Prostate gland (tissue), 2 donors: ENCODE results near the gene TRIP13. TPM values are rescaled to one million over a fixed set of nuclear protein-coding genes. Genes with fewer than 3 reads are reported as not detected.

Experiments used
- DNase-seq: peaks from one replicate; pipeline ENCODE4 v3.0.0-alpha.2; 2019; ENCODE audit warnings: low spot score
- H3K27ac ChIP-seq, 2 donors: fragments of 200-600 bp; sonication (generic); 2 replicates each; pipeline ENCODE4 v1.5.1; 2017 to 2019
- H3K27me3 ChIP-seq: fragments of 200-600 bp; sonication (generic); replicated peaks from 2 replicates; pipeline ENCODE4 v1.5.1; 2019; ENCODE audit not compliant: insufficient read depth
- H3K36me3 ChIP-seq, 2 donors: fragments of 200-600 bp; sonication (generic); 1 replicate in 1 of 2; 2 replicates in 1 of 2; pipeline versions ENCODE4 v1.5.1 to v1.8.1; 2017 to 2019
- H3K4me1 ChIP-seq: fragments of 200-600 bp; sonication (generic); replicated peaks from 2 replicates; pipeline ENCODE4 v1.5.1; 2019
- H3K4me3 ChIP-seq, 2 donors: fragments of 200-600 bp; sonication (generic); 2 replicates each; pipeline ENCODE4 v1.5.1; 2017 to 2019
- H3K9me3 ChIP-seq: fragments of 200-600 bp; sonication (generic); 2 replicates; pipeline ENCODE4 v1.5.1; 2017
- POLR2A ChIP-seq: fragments of 450-650 bp; IDR thresholded peaks from one replicate; pipeline ENCODE4 v1.6.1; 2016; ENCODE audit warnings: antibody characterized with exemption, mild to moderate bottlenecking
- POLR2AphosphoS5 ChIP-seq: sonication (generic); formaldehyde crosslinking; IDR thresholded peaks from one replicate; pipeline ENCODE4 v1.6.1; 2017; ENCODE audit warnings: antibody characterized with exemption
- WGBS: methylation state at CpG from one replicate; pipeline ENCODE4 v1.1.5; 2018; 5-methylcytosine and 5-hydroxymethylcytosine counted together
- intact Hi-C: fragments of 100-400 bp; cut with DNase I; formaldehyde crosslinking; loops from one replicate; pipeline ENCODE4 v1.14.2; 2022
- total RNA-seq, 2 donors: library from RNA; depleted of rRNA; stranded (reverse); fragments of >200 nt; gene quantifications; one replicate each; pipeline ENCODE4 v1.1.0, GENCODE V29; 2016
- TF ChIP-seq, protein P1 (sequence below), 4 experiments: fragments of 200-600 bp in 2 of 4; fragments of 450-650 bp in 2 of 4; sonication (generic) in 2 of 4; IDR thresholded peaks; 1 replicate in 3 of 4; 2 replicates in 1 of 4; pipeline ENCODE4 v1.5.1; 2016 to 2019; ENCODE audit warnings: antibody characterized with exemption in 4 of 4, mild to moderate bottlenecking in 2 of 4, moderate library complexity in 2 of 4

Gene TRIP13
- total RNA-seq, 2 donors from 2014 or later: 1.8 to 11.9 TPM

DNA sequence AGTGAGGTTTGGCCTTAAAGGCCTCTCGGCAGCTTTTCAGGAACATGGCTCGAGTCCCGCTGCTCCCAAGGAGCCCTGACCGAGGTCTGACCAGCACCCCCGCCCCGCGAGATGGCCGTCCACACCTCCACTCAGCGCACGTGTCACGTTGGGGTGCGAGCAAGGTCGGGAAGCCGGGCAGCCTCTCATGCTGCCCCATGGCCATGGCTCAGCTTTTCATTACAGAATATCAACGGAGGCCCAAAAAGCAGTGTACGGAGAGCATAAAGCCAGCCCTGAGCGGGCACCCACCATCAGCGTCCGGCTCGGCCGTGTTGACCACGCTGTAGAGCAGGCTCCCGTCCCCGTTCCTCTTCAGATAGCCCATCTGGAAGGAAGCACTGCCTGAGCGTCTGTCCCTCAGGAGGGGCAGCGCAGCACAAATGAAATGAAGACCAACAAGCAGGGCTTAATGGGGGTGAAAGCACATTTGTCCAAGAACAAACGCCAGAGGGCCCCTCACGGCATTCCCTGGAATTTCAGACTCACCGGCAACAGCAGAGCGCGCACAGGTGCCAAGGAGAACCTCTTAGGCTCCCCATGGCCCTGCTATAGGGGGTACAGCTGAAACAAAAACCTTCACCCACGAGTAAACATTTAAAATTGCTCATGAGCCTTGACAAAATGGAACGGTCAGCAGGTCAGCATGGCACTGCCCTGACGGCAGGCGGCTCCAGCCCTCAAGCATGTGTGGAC, 11.7 kb upstream of the TRIP13 start:
- no peak overlapping the region for H3K27ac ChIP-seq
- 93% methylated on average over 35 of the region's 35 CpGs for WGBS

DNA sequence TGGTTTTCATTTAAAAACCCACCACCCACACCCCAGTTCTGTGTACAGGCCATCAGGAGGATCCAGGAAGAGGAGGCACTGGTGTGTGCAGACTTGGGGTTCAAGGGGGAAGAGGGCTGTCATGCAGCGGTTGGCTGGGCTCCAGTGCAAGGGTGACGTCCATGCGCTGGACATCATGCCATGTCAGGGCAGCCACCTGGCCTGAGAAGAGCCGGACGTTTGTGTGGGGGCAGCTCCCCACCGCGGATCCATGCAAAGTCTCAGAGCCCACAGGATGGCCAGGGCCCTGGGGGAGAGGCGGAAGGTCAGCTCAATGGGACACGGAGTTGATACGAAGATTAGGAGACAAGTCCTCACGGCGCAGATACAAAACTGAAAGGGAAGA, 11.1 kb upstream of the TRIP13 start:
- no peak overlapping the region for H3K4me3 ChIP-seq
- no peaks in the 10 kb centered on the region for H3K27me3 ChIP-seq
- no peak for DNase-seq
- H3K36me3 ChIP-seq: peaks cover 18 to 37% of the 10 kb centered on the region in 2 donors
- TF ChIP-seq, protein P1, sequence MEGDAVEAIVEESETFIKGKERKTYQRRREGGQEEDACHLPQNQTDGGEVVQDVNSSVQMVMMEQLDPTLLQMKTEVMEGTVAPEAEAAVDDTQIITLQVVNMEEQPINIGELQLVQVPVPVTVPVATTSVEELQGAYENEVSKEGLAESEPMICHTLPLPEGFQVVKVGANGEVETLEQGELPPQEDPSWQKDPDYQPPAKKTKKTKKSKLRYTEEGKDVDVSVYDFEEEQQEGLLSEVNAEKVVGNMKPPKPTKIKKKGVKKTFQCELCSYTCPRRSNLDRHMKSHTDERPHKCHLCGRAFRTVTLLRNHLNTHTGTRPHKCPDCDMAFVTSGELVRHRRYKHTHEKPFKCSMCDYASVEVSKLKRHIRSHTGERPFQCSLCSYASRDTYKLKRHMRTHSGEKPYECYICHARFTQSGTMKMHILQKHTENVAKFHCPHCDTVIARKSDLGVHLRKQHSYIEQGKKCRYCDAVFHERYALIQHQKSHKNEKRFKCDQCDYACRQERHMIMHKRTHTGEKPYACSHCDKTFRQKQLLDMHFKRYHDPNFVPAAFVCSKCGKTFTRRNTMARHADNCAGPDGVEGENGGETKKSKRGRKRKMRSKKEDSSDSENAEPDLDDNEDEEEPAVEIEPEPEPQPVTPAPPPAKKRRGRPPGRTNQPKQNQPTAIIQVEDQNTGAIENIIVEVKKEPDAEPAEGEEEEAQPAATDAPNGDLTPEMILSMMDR (IDR thresholded peaks at IDR 0.05): no peak
- TF ChIP-seq POLR2A (no peak), POLR2AphosphoS5 (no peak)
- intact Hi-C loops: no loop called here
- no peak overlapping the region for H3K27ac ChIP-seq
- 92% methylated on average over 12 of the region's 12 CpGs for WGBS
- no peaks in the 10 kb centered on the region for H3K9me3 ChIP-seq
- no peaks in the 10 kb centered on the region for H3K4me1 ChIP-seq

More for the DNA sequence above, 11.7 kb upstream of the TRIP13 start:
- Histone ChIP-seq H3K27me3 (no peaks in the 10 kb centered on the region), H3K9me3 (no peaks in the 10 kb centered on the region), H3K4me3 (no peak overlapping the region), H3K4me1 (no peaks in the 10 kb centered on the region), H3K36me3 (peaks cover 13 to 31% of the 10 kb centered on the region in 2 donors)
- DNase-seq: no peak
- no peak for TF ChIP-seq POLR2A
- TF ChIP-seq, protein P1 (IDR thresholded peaks at IDR 0.05): no peak
- intact Hi-C loops: no loop called here

DNA sequence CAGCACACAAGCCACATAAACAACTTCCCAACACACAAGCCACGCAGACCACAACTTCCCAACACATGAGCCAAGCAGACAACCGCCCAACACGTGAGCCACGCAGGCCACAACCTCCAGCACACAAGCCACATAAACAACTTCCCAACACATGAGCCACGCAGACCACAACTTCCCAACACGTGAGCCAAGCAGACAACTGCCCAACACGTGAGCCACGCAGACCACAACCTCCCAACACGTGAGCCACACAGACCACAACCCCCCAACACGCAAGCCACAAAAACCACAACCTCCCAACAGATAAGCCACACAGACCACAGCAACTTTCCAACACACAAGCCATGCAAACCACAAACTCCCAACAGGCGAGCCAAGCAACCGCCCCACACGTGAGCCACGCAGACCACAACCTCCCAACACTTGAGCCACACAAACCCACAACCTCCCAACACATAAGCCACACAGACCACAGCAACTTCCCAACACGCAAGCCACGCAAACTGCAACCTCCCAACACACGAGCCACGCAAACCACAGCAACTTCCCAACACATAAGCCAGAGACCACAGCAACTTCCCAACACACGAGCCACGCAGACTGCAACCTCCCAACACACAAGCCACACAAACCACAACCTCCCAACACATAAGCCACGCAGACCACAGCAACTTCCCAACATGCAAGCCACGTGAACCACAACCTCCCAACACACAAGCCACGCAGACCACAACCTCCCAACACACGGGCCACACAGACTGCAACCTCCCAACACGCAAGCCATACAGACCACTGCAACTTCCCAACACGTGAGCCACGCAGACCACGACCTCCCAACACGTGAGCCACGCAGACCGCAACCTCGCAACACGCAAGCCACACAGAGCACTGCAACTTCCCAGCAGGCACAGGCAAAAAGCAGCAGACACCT, 10.2 kb upstream of the TRIP13 start:
- Histone ChIP-seq H3K27me3 (no peaks in the 10 kb centered on the region), H3K4me3 (no peak overlapping the region), H3K36me3 (peaks cover 25 to 39% of the 10 kb centered on the region in 2 donors), H3K9me3 (no peaks in the 10 kb centered on the region), H3K4me1 (no peaks in the 10 kb centered on the region), H3K27ac (no peak overlapping the region)
- WGBS: 90% methylated on average over 33 of the region's 33 CpGs
- no peak for TF ChIP-seq POLR2A
- TF ChIP-seq, protein P1 (IDR thresholded peaks at IDR 0.05): no peak
- TF ChIP-seq POLR2AphosphoS5: no peak
- no peak for DNase-seq
- intact Hi-C loops: no loop called here

DNA sequence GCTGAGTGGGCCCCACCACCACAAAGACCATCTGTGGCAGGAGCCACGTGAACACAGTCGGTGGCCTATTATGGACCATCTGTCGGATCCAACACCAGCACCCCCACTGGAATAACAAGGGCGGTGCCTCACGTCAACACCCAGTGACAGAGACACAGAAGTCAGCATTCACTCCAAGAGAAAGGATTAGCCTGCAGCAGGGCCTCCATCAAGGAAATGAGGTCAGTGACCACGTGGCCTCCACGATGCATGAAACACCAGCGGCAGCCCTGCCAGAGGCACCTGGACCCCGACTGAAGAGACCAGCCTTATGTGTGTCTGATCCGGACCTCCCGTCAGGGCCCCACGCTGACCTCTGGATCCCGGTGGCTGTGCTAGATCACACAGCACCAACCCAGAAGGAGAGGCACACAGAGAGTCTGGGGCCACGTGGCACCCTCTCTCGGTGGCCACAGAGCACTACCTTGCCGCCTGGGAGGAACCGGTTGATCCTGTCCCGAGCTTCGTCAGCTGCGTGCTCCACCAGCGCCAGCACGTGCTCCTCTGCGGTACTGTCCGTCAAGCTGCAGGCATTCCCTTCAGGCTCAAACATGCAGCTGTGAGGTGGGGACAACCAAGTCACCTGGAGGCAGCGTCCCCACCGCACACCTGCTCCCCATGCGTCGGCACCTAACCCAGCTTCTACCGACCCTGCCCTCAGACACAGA, 9.1 kb upstream of the TRIP13 start:
- Histone ChIP-seq H3K36me3 (peaks cover 28 to 32% of the 10 kb centered on the region in 2 donors), H3K4me3 (no peak overlapping the region), H3K27me3 (no peaks in the 10 kb centered on the region), H3K4me1 (no peaks in the 10 kb centered on the region), H3K9me3 (no peaks in the 10 kb centered on the region), H3K27ac (no peak overlapping the region)
- TF ChIP-seq, protein P1 (IDR thresholded peaks at IDR 0.05): no peak
- TF ChIP-seq POLR2AphosphoS5 (no peak), POLR2A (no peak)
- WGBS: 92% methylated on average over 29 of the region's 29 CpGs
- no peak for DNase-seq
- intact Hi-C loops: no loop called here
